GM12891 (cell line): ENCODE results near the gene UROS.

ENCODE experiments used
- POLR2AphosphoS5 ChIP-seq: IDR thresholded peaks from 2 replicates; pipeline ENCODE4 v1.6.1; 2011; ENCODE audit warnings: low read depth, low read length, control low read depth
- SPI1 ChIP-seq: IDR thresholded peaks from 2 replicates; pipeline ENCODE4 v1.6.1; 2011; ENCODE audit warnings: low read depth, low read length, control low read depth

DNA sequence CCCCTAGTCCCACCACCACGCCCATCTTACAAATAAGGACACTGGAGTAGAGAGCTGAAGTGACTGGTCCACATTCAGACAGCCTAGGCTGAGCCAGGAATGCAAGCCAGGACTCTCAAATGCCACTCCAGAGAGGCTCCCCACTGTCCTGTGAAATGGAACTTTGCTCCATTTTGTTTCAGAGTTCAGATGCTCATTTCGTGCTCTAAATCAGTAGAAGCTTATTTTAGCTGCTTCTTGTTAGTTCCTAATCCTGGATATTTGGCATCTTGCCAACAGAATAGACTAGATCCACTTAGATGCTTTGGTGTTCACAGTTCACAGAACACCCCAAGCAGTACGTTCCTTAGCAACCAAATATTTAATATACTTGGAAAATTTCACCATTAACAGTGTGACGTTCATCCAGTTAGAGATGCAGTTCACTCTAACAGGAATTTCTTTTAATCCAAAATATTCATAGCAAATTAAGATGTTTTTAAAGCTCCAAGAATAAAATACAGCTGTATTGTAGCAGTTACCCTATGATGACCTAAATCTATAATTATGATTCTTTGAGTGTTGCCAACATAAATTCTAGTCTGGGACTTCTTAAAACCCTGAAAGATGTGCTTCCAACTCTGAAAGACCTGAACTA lies 54.7 kb downstream of the UROS start:
- TF ChIP-seq POLR2AphosphoS5, result no peak
- TF ChIP-seq SPI1, result no peak
